ENCODE measurements around the gene INPP5A.
"Not testable (repeated sequence)": the region's sequence is repeated elsewhere in the genome, so short reads cannot be mapped to it uniquely, and the experiment has no call there.

The INPP5A gene

DNA sequence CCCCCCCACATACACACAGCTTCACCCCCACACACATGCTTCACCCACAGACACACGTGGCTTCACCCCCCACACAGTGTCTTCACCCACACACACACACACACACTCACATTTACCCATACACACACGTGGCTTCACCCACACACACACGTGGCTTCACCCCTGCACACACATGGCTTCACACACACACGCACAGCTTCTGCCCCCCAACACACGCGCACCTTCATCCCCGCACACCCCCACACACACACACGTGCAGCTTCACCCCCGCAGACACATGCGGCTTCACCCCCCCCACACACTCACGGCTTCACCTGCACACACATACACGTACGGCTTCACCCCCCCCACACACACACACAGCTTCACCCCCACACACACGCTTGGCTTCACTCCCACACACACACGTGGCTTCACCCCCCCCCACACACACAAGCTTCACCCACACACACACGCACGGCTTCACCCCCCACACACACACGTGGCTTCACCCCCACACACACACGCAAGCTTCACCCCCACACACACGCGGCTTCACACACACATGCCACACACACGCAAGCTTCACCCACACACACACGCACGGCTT is 165.9 kb downstream of the INPP5A start:
- DNase-seq (no peak), ATAC-seq (replicated peaks) (no peak)
- no peak overlapping the region for H3K27ac Mint-ChIP-seq
- H3K36me3 Mint-ChIP-seq = peaks cover 61 to 65% of the 10 kb centered on the region in 2 donors
- no peaks in the 10 kb centered on the region for H3K27me3 Mint-ChIP-seq
- H3K4me1 Mint-ChIP-seq = no peaks in the 10 kb centered on the region
- peaks cover 14 to 21% of the 10 kb centered on the region in 2 donors for H3K9me3 Mint-ChIP-seq
- no peak overlapping the region for H3K4me3 Mint-ChIP-seq

DNA sequence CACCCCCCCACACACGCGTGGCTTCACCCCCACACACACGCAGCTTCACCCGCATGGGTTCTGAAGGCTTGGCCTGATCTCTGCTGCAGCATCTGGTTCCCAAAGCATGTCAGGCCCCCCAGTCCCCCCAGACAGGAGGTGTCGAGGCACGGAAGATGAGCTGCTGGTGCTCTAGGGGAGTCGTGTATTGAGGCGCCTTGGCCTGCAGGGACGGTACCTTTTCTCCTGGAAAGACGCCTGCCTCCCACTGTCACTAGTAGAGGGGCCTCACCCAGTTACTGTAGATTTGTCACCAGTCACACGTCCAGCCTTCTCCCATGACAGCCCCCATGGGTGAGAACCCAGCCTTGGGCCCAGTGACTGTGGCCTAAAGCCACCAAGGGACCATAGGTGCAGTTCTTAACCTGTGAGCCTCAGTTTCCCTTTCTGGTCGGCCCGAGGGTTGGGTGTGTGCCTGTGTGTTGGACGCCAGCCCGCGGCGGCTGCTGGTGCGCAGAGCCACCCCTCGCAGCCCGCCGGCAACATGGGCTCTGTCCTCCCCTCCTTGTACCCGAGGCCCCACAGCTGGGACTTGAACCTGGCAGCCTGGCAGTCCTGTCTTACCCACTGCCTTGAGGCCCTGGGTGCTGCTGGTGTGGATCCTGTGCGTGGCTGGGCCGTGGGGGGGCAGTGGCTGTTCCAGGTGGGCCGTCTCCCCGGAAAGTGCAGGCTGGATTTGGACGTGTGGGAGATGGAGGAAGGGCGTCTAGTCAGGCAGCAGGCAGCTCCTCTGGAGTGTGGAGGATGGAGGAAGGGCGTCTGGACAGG is 166.6 kb downstream of the INPP5A start:
- Mint-ChIP-seq H3K27ac (no peak overlapping the region), H3K4me3 (no peak overlapping the region), H3K9me3 (peaks cover 14 to 21% of the 10 kb centered on the region in 2 donors), H3K4me1 (no peaks in the 10 kb centered on the region), H3K36me3 (peaks cover 57 to 65% of the 10 kb centered on the region in 2 donors), H3K27me3 (no peaks in the 10 kb centered on the region)
- DNase-seq = no peak
- no peak for ATAC-seq (replicated peaks)

DNA sequence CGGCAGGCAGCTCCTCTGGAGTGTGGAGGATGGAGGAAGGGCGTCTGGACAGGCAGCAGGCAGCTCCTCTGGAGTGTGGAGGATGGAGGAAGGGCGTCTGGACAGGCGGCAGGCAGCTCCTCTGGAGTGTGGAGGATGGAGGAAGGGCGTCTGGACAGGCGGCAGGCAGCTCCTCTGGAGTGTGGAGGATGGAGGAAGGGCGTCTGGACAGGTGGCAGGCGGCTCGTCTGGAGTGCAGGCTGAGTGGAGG is 167.2 kb downstream of the INPP5A start:
- not testable (repeated sequence) for H3K4me1 Mint-ChIP-seq; H3K27ac Mint-ChIP-seq; ATAC-seq (replicated peaks); DNase-seq; H3K4me3 Mint-ChIP-seq; H3K27me3 Mint-ChIP-seq
- peaks cover 14 to 21% of the 10 kb centered on the region in 2 donors for H3K9me3 Mint-ChIP-seq
- peaks cover 57 to 66% of the 10 kb centered on the region in 2 donors for H3K36me3 Mint-ChIP-seq

DNA sequence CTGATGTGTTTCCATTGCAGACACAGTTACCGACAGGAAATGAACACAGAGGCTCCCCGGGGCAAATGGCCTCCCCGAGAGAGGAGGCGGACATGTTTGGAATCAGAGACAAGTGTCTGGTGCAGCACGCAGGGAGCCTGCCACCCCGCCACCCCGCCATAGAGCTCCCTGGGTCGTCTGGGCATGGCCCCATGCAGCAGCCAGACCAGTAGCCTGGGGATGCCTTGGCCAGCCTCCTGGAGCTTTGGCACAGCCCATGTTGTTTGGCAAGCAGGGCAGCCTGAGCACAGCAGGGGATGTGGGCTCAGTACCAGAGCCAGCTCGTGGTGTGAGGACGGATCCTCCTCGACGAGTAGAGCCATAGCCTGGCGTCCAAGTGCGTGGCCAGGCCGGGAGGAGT is 167.6 kb downstream of the INPP5A start:
- peaks cover 60 to 70% of the 10 kb centered on the region in 2 donors for H3K36me3 Mint-ChIP-seq

DNA sequence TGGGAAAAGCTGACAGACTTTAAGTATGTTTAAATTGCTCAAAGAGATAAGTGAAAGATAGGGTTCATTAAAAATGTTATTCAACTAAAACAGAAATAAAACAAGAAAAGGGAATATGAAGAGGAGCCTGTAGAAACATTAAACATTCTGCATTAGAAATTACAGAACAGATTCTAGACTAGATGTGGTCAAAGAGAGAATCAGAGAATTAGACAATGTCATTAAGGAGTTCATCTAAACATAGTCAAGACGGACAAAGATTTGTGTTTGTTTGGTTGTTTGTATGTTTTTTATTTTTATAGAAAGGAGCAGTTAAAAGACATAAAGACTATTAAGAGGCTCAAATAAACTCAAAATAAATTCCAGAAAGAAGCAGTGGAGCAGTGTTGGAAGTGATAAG is 168.4 kb downstream of the INPP5A start:
- peaks cover 65 to 78% of the 10 kb centered on the region in 2 donors for H3K36me3 Mint-ChIP-seq
- H3K4me1 Mint-ChIP-seq = no peaks in the 10 kb centered on the region
- ATAC-seq (replicated peaks) = no peak
- no peak for DNase-seq
- peaks cover 14 to 21% of the 10 kb centered on the region in 2 donors for H3K9me3 Mint-ChIP-seq
- no peaks in the 10 kb centered on the region for H3K27me3 Mint-ChIP-seq
- no peak overlapping the region for H3K4me3 Mint-ChIP-seq
- no peak overlapping the region for H3K27ac Mint-ChIP-seq

More for the DNA sequence above, 167.6 kb downstream of the INPP5A start:
- no peak overlapping the region for H3K4me3 Mint-ChIP-seq
- H3K4me1 Mint-ChIP-seq = no peaks in the 10 kb centered on the region
- H3K27ac Mint-ChIP-seq = no peak overlapping the region
- no peaks in the 10 kb centered on the region for H3K27me3 Mint-ChIP-seq
- H3K9me3 Mint-ChIP-seq = peaks cover 14 to 21% of the 10 kb centered on the region in 2 donors
- DNase-seq (no peak), ATAC-seq (replicated peaks) (no peak)

DNA sequence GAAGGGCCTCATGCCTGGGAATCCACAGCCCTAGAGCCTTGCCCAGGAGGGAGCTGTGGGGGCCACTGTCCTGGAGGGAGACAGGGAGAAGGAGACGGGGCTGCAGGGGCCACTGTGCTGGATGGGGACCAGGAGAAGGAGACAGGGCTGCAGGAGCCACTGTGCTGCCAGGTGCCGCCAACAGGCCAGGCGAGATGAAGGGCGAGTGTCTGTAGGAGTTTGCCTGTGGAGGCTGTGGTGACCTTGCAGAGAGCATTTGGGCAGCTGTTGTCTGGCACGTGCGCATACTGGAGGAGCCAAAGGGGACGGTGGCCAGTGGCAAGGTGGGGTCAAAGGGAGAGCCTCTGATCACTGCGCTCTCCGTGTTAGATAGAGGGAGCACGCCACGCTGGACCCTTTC is 169.1 kb downstream of the INPP5A start:
- Mint-ChIP-seq H3K9me3 (peaks cover 14 to 21% of the 10 kb centered on the region in 2 donors), H3K4me1 (no peaks in the 10 kb centered on the region), H3K4me3 (no peak overlapping the region), H3K27ac (no peak overlapping the region), H3K27me3 (no peaks in the 10 kb centered on the region), H3K36me3 (peaks cover 65 to 81% of the 10 kb centered on the region in 2 donors)
- no peak for ATAC-seq (replicated peaks)
- DNase-seq = no peak

DNA sequence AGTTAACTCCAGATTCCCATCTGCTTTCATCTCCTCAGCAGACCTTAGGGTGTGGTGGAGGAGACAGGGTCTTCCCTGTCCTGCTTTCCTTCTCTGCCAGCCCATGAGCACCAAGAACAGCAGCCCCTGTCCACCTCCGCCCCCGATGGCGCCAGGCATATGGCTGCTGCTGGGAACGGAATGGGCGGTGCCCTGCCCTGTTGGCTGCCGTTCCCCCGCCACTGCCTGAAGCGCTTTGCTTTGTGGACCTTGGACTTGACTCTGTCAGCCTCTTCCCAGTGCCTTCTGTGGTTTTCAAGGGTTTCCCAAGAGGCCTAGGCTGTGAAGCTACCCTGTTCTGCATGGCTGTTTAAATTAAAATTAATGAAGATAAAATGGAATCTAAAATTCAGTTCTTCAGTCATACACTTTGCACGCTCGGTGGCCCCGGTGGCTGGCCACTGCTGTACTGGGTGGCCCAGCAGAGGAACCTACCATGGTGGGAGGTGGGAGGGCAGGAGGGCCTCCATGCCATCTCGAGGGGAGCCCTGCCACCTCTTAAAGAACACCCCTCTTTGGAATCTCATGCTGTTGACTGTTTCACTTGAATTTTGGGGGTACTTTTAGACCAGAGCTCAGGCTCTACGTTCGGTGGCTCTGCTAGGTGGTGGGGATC is 169.7 kb downstream of the INPP5A start:
- H3K9me3 Mint-ChIP-seq = peaks cover 14 to 21% of the 10 kb centered on the region in 2 donors
- ATAC-seq (replicated peaks) (no peak), DNase-seq (no peak)
- H3K27me3 Mint-ChIP-seq = no peaks in the 10 kb centered on the region
- H3K4me3 Mint-ChIP-seq = no peak overlapping the region
- peaks cover 0 to 1% of the 10 kb centered on the region in 2 donors for H3K4me1 Mint-ChIP-seq
- H3K27ac Mint-ChIP-seq = no peak overlapping the region
- H3K36me3 Mint-ChIP-seq = peaks cover 70 to 84% of the 10 kb centered on the region in 2 donors

DNA sequence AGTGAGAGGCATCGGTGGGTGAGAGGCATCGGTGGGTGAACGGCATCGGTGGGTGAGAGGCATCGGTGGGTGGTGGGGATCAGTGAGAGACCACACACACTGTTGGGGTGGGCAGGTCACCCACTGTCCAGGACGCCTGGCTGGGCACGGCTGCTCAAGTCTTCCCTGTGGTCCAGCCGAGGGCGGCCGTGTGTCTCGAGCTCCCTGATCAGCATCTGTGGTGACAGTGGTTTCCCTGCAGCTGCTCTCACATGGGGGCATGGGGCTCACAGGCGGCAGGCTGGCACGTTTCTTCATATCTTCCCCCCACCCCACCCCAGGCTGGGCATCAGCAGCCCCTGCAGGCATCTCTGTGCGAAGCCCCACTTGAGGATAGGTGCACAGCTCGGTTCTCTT is 170.2 kb downstream of the INPP5A start:
- Mint-ChIP-seq H3K4me3 (no peak overlapping the region), H3K4me1 (peaks cover 0 to 5% of the 10 kb centered on the region in 2 donors), H3K27me3 (no peaks in the 10 kb centered on the region), H3K27ac (no peak overlapping the region), H3K36me3 (peaks cover 71 to 86% of the 10 kb centered on the region in 2 donors), H3K9me3 (peaks cover 14 to 21% of the 10 kb centered on the region in 2 donors)
- DNase-seq (no peak), ATAC-seq (replicated peaks) (no peak)

DNA sequence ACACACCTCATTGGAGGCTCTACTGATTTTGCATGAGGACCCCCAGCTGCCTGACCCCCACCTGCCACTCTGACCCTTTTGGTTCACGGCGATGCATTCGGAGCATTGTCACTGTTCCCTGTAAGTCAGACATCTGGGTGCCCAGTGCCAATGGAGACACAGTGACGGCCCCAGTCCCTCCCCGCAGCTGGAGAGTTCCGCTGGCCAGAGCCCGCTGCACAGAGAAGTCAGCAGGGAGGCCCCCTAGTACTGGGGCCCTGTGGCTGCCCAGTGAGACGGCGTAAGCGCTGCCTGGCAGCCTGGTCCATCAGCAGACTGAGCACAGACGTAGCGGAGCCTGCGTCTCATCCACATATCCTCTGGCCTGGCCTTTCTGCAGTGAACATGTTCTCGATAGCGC is 170.9 kb downstream of the INPP5A start:
- Mint-ChIP-seq H3K4me3 (no peak overlapping the region), H3K36me3 (peaks cover 71 to 88% of the 10 kb centered on the region in 2 donors), H3K27me3 (no peaks in the 10 kb centered on the region), H3K27ac (no peak overlapping the region), H3K4me1 (peaks cover 0 to 5% of the 10 kb centered on the region in 2 donors), H3K9me3 (peaks cover 11 to 19% of the 10 kb centered on the region in 2 donors)
- ATAC-seq (replicated peaks) = no peak
- DNase-seq = no peak

DNA sequence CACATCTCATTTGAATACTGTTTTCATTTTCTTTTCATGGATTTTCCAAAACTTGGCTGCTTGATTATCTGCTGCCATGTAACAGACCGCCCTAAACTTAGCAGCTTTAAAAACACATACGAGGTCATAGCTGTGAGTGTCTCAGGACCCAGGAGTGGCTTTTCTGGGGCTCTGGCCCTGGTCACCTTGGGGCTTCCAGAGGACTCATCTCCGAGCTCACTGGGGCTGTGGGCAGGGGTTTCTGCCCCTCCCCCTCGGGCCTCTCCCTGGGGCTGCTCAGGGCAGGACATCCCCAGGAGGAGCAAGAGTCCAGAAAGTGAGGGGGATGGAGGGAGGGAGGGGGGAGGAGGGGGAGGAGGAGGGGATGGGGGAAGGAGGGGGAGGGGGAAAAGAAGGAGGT is 171.3 kb downstream of the INPP5A start:
- no peaks in the 10 kb centered on the region for H3K27me3 Mint-ChIP-seq
- H3K4me3 Mint-ChIP-seq = no peak overlapping the region
- peaks cover 10 to 17% of the 10 kb centered on the region in 2 donors for H3K9me3 Mint-ChIP-seq
- no peak overlapping the region for H3K27ac Mint-ChIP-seq
- peaks cover 66 to 83% of the 10 kb centered on the region in 2 donors for H3K36me3 Mint-ChIP-seq
- no peak for DNase-seq
- peaks cover 0 to 5% of the 10 kb centered on the region in 2 donors for H3K4me1 Mint-ChIP-seq
- ATAC-seq (replicated peaks) = no peak

DNA sequence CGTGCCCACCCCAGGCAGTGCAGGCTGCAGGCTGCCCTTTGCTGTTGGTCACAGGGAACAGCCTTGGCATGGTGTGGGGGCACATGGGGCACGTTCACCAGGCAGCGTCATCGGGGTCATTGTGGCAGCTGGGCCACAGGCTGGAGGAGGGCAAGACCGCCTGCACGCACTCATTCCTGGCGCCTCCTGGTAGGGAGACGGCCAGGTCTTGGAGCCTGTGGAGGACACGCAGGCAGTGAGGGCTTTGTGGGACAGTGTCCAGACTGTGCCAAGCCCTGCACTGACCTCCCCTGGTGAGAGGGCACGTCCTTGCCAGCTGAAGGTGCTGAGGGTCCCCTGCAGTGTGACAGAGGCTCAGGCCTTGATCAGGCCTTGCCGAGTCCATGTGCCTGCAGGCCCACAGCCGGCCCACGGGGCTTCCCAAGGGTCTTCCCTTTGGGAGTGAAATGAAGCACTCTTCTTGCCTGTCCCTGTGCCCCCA is 171.9 kb downstream of the INPP5A start:
- H3K9me3 Mint-ChIP-seq = peaks cover 10 to 16% of the 10 kb centered on the region in 2 donors
- no peak overlapping the region for H3K27ac Mint-ChIP-seq
- peaks cover 60 to 78% of the 10 kb centered on the region in 2 donors for H3K36me3 Mint-ChIP-seq
- H3K4me3 Mint-ChIP-seq = no peak overlapping the region
- ATAC-seq (replicated peaks) (no peak), DNase-seq (no peak)
- no peaks in the 10 kb centered on the region for H3K27me3 Mint-ChIP-seq
- H3K4me1 Mint-ChIP-seq = peaks cover 0 to 5% of the 10 kb centered on the region in 2 donors

DNA sequence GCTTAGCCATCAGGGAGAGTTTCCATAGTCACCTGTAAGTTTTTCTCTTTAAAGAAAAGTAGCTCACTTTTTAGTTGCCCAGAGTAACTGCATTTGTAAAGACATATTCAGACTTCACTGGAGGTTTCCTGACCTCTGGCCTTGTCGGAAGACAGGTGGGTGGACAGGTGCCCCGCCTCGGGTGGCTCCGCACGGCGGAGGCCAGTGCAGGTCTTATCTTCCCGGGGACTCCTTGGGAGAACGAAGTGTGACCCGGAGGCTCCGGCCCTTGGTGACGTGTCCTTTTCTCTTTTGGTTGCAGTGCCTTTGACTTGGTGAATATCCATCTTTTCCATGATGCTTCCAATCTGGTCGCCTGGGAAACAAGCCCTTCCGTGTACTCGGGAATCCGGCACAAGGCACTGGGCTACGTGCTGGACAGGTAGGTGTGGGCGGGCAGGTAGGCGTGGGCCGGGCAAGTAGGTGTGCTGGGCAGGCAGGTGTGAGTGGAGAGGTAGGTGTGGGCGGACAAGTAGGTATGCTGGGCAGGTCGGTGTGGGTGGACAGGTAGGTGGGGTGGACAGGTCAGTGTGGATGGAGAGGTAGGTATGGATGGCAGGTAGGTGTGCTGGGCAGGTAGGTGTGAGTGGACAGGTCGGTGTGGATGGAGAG is 172.6 kb downstream of the INPP5A start:
- no peak overlapping the region for H3K27ac Mint-ChIP-seq
- H3K9me3 Mint-ChIP-seq = peaks cover 10 to 16% of the 10 kb centered on the region in 2 donors
- no peak for DNase-seq
- ATAC-seq (replicated peaks) = no peak
- no peak overlapping the region for H3K4me3 Mint-ChIP-seq
- H3K4me1 Mint-ChIP-seq = peaks cover 0 to 5% of the 10 kb centered on the region in 2 donors
- H3K27me3 Mint-ChIP-seq = no peaks in the 10 kb centered on the region
- H3K36me3 Mint-ChIP-seq = peaks cover 56 to 73% of the 10 kb centered on the region in 2 donors

DNA sequence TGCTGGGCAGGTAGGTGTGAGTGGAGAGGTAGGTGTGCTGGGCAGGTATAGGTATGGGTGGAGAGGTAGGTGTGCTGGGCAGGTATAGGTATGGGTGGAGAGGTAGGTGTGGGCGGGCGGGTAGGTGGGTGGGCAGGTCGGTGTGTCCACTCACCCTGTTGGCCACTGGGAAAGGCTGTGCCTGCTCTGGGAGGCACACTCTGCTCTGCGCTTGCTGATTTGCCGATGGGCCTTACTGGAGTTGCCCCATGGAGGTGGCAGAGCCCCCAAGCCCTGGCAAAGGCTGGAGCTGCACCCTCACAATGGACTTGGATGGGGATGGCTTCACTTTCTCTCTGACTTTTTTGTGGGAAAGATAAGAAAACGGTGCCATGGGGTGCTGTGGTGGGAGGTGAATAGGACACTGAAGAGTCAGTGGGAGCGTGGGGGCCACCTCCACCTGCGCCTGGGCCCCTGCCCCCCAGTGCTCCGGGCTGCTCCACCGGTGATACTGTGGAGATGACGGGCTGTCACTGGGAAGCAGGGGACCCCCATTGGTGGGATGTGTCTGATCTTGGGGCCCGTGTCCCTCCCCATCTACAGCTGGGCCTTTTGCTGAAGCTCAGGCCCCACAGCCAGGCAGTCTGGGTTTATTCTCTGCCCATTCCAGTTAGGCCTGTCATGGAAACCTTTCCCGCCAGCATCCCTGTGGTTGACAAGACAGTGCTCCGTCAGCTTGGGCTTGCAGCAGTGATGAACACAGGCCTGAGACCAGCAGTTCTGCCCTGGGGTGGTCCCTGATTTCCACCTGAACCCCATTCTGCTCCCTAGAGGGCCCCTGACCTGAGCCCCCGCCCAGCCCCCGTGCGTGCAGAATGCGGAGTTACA is 173.4 kb downstream of the INPP5A start:
- H3K27ac Mint-ChIP-seq = peak overlapping the region; percentile 37
- no peak for DNase-seq
- H3K36me3 Mint-ChIP-seq = peaks cover 49 to 70% of the 10 kb centered on the region in 2 donors
- no peak overlapping the region for H3K4me3 Mint-ChIP-seq
- H3K27me3 Mint-ChIP-seq = no peaks in the 10 kb centered on the region
- H3K4me1 Mint-ChIP-seq = peaks cover 0 to 5% of the 10 kb centered on the region in 2 donors
- no peak for ATAC-seq (replicated peaks)
- H3K9me3 Mint-ChIP-seq = peaks cover 9% of the 10 kb centered on the region in 2 donors
